Duodenal mucosa (tissue), 2 donors: ENCODE results near the gene AARSD1.

Source experiments
- H3K27ac ChIP-seq: one replicate; pipeline ENCODE4 v1.7.0; 2013; ENCODE audit warnings: low read depth, low read length
- H3K27me3 ChIP-seq, 2 donors: one replicate each; pipeline ENCODE4 v1.7.0; 2013; ENCODE audit warnings: low read length in 2 of 2, control low read depth in 1 of 2; ENCODE audit not compliant: insufficient read depth in 2 of 2, control insufficient read depth in 1 of 2
- H3K36me3 ChIP-seq, 2 donors: one replicate each; pipeline ENCODE4 v1.7.0; 2013; ENCODE audit warnings: low read length in 2 of 2, control low read depth in 1 of 2; ENCODE audit not compliant: insufficient read depth in 2 of 2, control insufficient read depth in 1 of 2
- H3K4me1 ChIP-seq, 2 donors: one replicate each; pipeline ENCODE4 v1.7.0; 2013; ENCODE audit warnings: low read length in 2 of 2, control low read depth in 1 of 2; ENCODE audit not compliant: insufficient read depth in 2 of 2, control insufficient read depth in 1 of 2
- H3K4me3 ChIP-seq, 2 donors: one replicate each; pipeline ENCODE4 v1.7.0; 2013; ENCODE audit warnings: low read length in 2 of 2, low read depth in 1 of 2
- H3K9ac ChIP-seq, 2 donors: one replicate each; pipeline ENCODE4 v1.7.0; 2013; ENCODE audit warnings: low read length in 2 of 2, low read depth in 1 of 2
- H3K9me3 ChIP-seq, 2 donors: one replicate each; pipeline ENCODE4 v1.7.0; 2013; ENCODE audit warnings: low read length in 2 of 2, control low read depth in 1 of 2; ENCODE audit not compliant: control insufficient read depth in 1 of 2

Gene AARSD1

DNA sequence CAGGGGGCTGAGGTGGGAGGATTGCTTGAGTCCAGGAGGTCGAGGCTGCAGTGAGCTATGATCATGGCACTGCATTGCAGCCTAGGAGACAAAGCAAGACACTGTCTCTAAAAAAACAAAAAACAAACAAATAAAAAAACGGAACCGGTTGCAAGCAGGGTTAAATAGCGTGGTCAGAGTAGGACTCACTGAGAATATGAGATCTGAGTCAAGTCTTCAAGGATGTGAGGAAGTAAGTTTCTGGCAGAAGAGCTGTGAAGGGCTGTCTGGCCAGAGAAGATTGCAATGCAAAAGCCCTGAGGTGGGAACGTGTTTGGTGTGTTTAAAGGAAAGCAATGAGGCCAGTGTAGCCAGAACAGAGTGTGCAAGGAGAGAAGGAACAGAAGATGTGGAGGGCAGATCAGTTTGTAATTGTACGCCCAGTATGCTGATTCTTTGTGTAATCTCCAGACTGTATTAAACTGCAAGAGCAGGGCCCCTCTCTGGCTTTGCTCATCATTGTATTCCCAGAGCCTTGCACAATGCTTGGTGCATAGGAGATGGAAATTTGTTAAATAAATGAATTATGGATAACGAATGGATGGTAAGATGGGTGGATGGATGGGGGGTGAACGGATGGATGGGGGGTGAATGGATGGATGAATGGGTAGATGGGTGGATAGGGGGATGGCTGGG is 57.3 kb downstream of the AARSD1 start:
- no peak overlapping the region for H3K4me3 ChIP-seq
- no peak overlapping the region for H3K9ac ChIP-seq
- peaks cover 0 to 10% of the 10 kb centered on the region in 2 donors for H3K27me3 ChIP-seq
- H3K9me3 ChIP-seq, result no peaks in the 10 kb centered on the region
- no peak overlapping the region for H3K27ac ChIP-seq
- H3K4me1 ChIP-seq, result peaks cover 0 to 5% of the 10 kb centered on the region in 2 donors
- peaks cover 0 to 3% of the 10 kb centered on the region in 2 donors for H3K36me3 ChIP-seq

DNA sequence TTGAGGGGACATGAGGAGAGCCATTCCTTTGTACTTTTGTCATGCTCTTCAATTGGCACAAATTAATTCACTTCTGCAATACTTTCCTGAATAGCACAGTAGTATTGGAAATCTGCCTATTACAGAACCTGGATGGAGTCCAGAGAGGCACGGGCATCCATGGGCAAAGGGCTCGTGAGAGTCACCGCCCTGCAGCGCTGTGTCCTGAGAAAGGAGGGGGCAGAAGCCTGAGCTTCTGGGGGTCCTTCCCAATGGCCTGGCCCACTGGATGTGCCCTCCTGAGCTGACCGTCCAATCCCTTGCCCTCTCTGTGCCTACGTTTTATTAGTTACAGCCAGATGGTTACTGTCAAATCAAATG is 60.2 kb downstream of the AARSD1 start:
- Histone ChIP-seq H3K4me1 (peaks cover 0 to 9% of the 10 kb centered on the region in 2 donors), H3K27me3 (peaks cover 0 to 5% of the 10 kb centered on the region in 2 donors), H3K9me3 (no peaks in the 10 kb centered on the region), H3K27ac (no peak overlapping the region), H3K4me3 (no peak overlapping the region), H3K36me3 (no peaks in the 10 kb centered on the region), H3K9ac (no peak overlapping the region)

DNA sequence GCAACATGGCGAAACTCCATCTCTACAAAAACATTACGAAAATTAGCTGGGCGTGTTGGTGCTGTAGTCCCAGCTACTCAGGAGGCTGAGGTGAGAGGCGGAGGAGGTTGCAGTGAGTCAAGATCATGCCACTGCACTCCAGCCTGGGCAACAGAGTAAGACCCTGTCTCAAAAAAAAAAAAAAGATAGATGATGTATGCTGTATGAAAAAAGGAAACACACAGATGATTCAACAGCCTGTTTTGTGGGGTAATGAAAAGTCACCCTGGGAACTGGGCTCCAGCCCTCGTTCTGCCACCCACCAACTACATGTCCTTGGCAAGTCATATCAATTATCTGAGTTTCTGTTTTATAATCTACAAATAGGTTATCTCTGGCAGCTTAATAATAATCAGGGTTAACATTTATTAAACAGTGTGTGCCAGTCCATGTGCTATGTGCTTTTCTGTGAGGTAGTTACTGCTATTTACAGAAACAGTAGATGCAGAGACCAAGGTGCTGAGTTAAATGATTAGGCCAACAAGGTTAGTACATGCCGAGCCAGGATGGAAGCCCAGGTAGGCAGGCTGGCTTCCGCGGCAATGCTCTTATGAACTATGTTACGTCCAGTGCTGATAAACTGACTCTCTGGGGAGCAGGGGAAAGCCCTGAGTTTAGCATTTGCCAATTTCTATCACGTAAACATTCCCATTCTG is 62.6 kb downstream of the AARSD1 start:
- Histone ChIP-seq H3K36me3 (no peaks in the 10 kb centered on the region), H3K27ac (no peak overlapping the region), H3K9ac (peak overlapping the region in 1 of 2 donors; percentile 31), H3K9me3 (no peaks in the 10 kb centered on the region), H3K4me1 (peaks cover 0 to 15% of the 10 kb centered on the region in 2 donors), H3K27me3 (no peaks in the 10 kb centered on the region), H3K4me3 (peak overlapping the region; percentile 51 to 57)
